Caco-2 (cell line): ENCODE results near the gene CDS1. TPM values are rescaled to one million over a fixed set of nuclear protein-coding genes. Genes with fewer than 3 reads are reported as not detected.
A peak's percentile ranks its signal among the peaks of the same experiment; 100 is the strongest.

Experiments
- BruUV-seq: library from RNA; stranded (reverse); fragments of 400-500 nt; replicated peaks from 2 replicates; lab custom pipeline; 2021; lab: Mats Ljungman, UMichigan
- CTCF ChIA-PET: fragments of 300-600 bp; sonication (Branson Sonifier 250); formaldehyde crosslinking; loops from one replicate; lab custom pipeline; 2022; ENCODE audit warnings: antibody characterized with exemption; lab: Charles Lee
- POLR2A ChIA-PET: fragments of 300-600 bp; sonication (Branson Sonifier 250); formaldehyde crosslinking; loops from one replicate; lab custom pipeline; 2022; ENCODE audit warnings: antibody characterized with exemption; lab: Charles Lee
- DNase-seq, 2 experiments: peaks; one replicate each; pipeline versions ENCODE4 v3.0.0 to v3.0.0-alpha.2; 2020 to 2022
- H3K27me3 ChIP-seq: replicated peaks from 2 replicates; pipeline ENCODE4 v1.6.0; 2011; ENCODE audit warnings: low read length; ENCODE audit not compliant: control insufficient read depth, insufficient read depth
- H3K36me3 ChIP-seq: 2 replicates; pipeline ENCODE4 v1.5.1; 2011; ENCODE audit warnings: low read length; ENCODE audit not compliant: control insufficient read depth, insufficient read depth
- H3K4me1 ChIP-seq: fragments of 250-450 bp; sonication (Bioruptor Pico); 2 replicates; pipeline ENCODE4 v1.5.1; 2020; ENCODE audit warnings: mild to moderate bottlenecking
- H3K4me3 ChIP-seq: 2 replicates; pipeline ENCODE4 v1.5.1; 2011; ENCODE audit warnings: low read depth, mild to moderate bottlenecking, control low read depth, low read length
- H3K9me3 ChIP-seq: fragments of 250-450 bp; sonication (Bioruptor Pico); 2 replicates; pipeline ENCODE4 v1.5.1; 2020; ENCODE audit warnings: mild to moderate bottlenecking, moderate library complexity
- H3K27ac Mint-ChIP-seq: one replicate; pipeline ENCODE4 v1.8.0; 2022; ENCODE audit warnings: mixed read lengths; ENCODE audit not compliant: unreplicated experiment
- H3K27me3 Mint-ChIP-seq: one replicate; pipeline ENCODE4 v1.8.0; 2022; ENCODE audit warnings: mixed read lengths; ENCODE audit not compliant: insufficient read depth, unreplicated experiment
- H3K36me3 Mint-ChIP-seq: one replicate; pipeline ENCODE4 v1.8.0; 2022; ENCODE audit warnings: mild to moderate bottlenecking, mixed read lengths; ENCODE audit not compliant: insufficient read depth, unreplicated experiment
- H3K4me1 Mint-ChIP-seq: one replicate; pipeline ENCODE4 v1.8.0; 2022; ENCODE audit warnings: low read depth, mixed read lengths; ENCODE audit not compliant: unreplicated experiment
- H3K4me3 Mint-ChIP-seq: one replicate; pipeline ENCODE4 v1.8.0; 2022; ENCODE audit warnings: mild to moderate bottlenecking, moderate library complexity, mixed read lengths; ENCODE audit not compliant: unreplicated experiment
- H3K9me3 Mint-ChIP-seq: one replicate; pipeline ENCODE4 v1.8.0; 2022; ENCODE audit warnings: mixed read lengths; ENCODE audit not compliant: unreplicated experiment
- CTCF ChIP-seq, 2 experiments: fragments of 200-600 bp in 1 of 2; IDR thresholded peaks; 1 replicate in 1 of 2; 2 replicates in 1 of 2; pipeline versions ENCODE4 v1.5.1 to v1.8.0; 2011 to 2022; ENCODE audit warnings: antibody characterized with exemption in 1 of 2, control low read depth in 1 of 2, inconsistent platforms in 1 of 2, low read depth in 1 of 2, low read length in 1 of 2, mild to moderate bottlenecking in 1 of 2, moderate library complexity in 1 of 2; ENCODE audit not compliant: insufficient read depth in 1 of 2, severe bottlenecking in 1 of 2, unreplicated experiment in 1 of 2
- intact Hi-C: fragments of 100-400 bp; cut with micrococcal nuclease; formaldehyde crosslinking; loops from one replicate; pipeline ENCODE4 v1.10.0; 2022; ENCODE audit not compliant: unreplicated experiment
- total RNA-seq: library from RNA; stranded (reverse); gene quantifications from 2 replicates; pipeline ENCODE4 v1.2.3, GENCODE V29; 2022

CDS1 gene
- total RNA-seq, 1 experiment from 2014 or later, result 18.1 TPM

DNA sequence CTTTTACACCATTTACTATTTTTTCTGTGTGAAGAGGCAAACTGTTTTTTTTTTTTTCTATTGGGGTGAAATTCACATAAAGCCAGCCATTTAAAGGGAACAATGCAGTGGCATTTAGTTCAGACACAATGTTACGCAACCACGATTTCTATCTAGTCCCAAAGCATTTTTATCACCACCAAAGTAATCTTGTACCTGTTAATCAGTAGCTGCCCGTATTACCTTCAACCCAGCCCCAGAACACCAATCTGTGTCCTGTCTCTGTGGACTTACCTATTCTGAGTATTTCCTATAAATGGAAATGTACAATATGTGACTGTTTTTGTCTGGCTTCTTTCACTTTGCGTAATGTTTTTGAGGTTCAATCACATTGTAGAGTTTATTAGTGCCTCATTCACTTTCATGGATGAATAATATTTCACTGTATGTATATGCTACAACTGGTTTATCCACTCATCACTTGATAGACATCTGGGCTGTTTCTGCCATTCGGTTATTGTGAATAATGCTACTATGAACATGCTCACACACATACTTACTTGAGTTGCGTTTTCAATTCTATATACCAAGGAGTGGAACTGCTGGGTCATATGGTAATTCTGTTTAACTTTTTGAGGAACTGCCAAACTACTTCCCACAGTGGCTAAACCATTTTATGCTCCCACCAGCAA is 116.2 kb downstream of the CDS1 start:
- POLR2A ChIA-PET, result interaction anchor here (0.6 kb wide), 1 partner anchor 108 kb away, joined by 3 read pairs; no protein-coding TSS in a partner anchor
- Histone ChIP-seq H3K36me3 (peaks cover 3% of the 10 kb centered on the region; the same call in 1 of the 2 replicates), H3K4me3 (no peak overlapping the region), H3K9me3 (no peaks in the 10 kb centered on the region), H3K27me3 (no peaks in the 10 kb centered on the region), H3K4me1 (peaks cover 9% of the 10 kb centered on the region)
- Mint-ChIP-seq H3K36me3 (peaks cover 12% of the 10 kb centered on the region), H3K27me3 (no peaks in the 10 kb centered on the region), H3K9me3 (no peaks in the 10 kb centered on the region), H3K4me3 (no peak overlapping the region), H3K4me1 (peaks cover 7% of the 10 kb centered on the region), H3K27ac (no peak overlapping the region)
- TF ChIP-seq CTCF (IDR thresholded peaks at IDR 0.05; ENCODE audit: insufficient read depth in 1 of 2, low read depth in 1 of 2, low read length in 1 of 2, severe bottlenecking in 1 of 2, unreplicated experiment in 1 of 2), result no peak
- DNase-seq, result peak in 1 of 2 experiments; percentile 27
- CTCF ChIA-PET, result interaction anchor here (0.7 to 1.4 kb wide), 2 partner anchors 106 to 121 kb away, joined by 4 to 5 read pairs; no protein-coding TSS in a partner anchor
- BruUV-seq, result no TSS peak
- intact Hi-C loops, result loop anchor here (5.0 kb wide), 1 partner anchor 117 kb away; the partner anchor contains the start of gene CDS1

Other genes starting within 250 kb of the CDS1 start
- gene NKX6-1, start 83.8 kb upstream of the CDS1 start, total RNA-seq, result 0.14 TPM in 1 of 2 replicates, not detected in the other